ENCODE results near the gene PCDHGA12.
"Not testable (repeated sequence)": the region's sequence is repeated elsewhere in the genome, so short reads cannot be mapped to it uniquely, and the experiment has no call there.

The PCDHGA12 gene

DNA sequence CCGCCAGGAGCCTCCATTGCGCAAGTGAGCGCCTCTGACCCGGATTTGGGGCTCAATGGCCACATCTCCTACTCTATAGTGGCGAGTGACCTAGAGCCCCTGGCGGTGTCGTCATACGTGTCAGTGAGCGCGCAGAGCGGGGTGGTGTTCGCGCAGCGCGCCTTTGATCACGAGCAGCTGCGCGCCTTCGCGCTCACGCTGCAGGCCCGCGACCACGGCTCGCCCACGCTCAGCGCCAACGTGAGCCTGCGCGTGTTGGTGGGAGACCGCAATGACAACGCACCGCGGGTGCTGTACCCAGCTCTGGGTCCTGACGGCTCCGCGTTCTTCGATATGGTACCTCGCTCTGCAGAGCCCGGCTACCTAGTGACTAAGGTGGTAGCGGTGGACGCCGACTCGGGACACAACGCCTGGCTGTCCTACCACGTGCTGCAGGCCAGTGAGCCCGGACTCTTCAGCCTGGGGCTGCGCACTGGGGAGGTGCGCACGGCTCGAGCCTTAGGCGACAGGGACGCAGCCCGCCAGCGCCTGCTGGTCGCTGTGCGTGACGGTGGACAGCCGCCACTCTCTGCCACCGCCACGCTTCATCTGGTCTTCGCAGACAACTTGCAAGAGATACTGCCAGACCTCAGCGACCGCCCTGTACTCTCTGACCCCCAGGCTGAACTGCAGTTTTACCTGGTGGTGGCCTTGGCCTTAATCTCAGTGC is 20.6 kb upstream of the PCDHGA12 start:
- Histone ChIP-seq H3K27me3 (ENCODE audit: control insufficient read depth in 2 of 2, insufficient read depth in 2 of 2, low read length in 2 of 2) (no peaks in the 10 kb centered on the region), H3K4me1 (ENCODE audit: control insufficient read depth in 2 of 2, insufficient read depth in 2 of 2, low read length in 2 of 2) (no peaks in the 10 kb centered on the region), H3K4me3 (ENCODE audit: low read length in 2 of 2) (no peak overlapping the region), H3K9me3 (ENCODE audit: control insufficient read depth in 2 of 2, low read length in 2 of 2) (peaks cover 14 to 32% of the 10 kb centered on the region in 2 donors), H3K27ac (ENCODE audit: low read depth in 2 of 2, low read length in 2 of 2) (no peak overlapping the region), H3K36me3 (ENCODE audit: control insufficient read depth in 2 of 2, insufficient read depth in 2 of 2, low read length in 2 of 2) (no peaks in the 10 kb centered on the region), H3K9ac (ENCODE audit: low read depth in 1 of 2, low read length in 2 of 2) (no peak overlapping the region)

DNA sequence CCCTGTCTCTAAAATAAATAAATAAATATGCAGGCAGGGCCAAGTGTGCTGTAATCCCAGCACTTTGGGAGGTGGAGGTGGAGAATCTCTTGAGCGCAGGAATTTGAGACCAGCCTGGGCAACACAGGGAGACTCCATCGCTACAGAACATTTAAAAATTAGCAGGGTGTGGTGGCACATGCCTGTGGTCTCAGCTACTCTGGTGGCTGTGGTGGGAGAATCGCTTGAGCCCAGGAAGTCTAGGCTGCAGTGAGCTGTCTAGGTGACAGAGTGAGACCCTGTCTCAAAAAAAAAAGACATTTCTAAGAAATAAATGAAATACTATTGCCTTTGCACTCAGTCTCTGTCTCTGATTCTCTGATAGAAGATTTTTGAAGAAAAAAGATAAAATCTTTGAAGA is 18.7 kb upstream of the PCDHGA12 start:
- H3K27me3 ChIP-seq (ENCODE audit: control insufficient read depth in 2 of 2, insufficient read depth in 2 of 2, low read length in 2 of 2), result no peaks in the 10 kb centered on the region
- H3K36me3 ChIP-seq (ENCODE audit: control insufficient read depth in 2 of 2, insufficient read depth in 2 of 2, low read length in 2 of 2), result no peaks in the 10 kb centered on the region
- H3K4me1 ChIP-seq (ENCODE audit: control insufficient read depth in 2 of 2, insufficient read depth in 2 of 2, low read length in 2 of 2), result no peaks in the 10 kb centered on the region
- no peak overlapping the region for H3K27ac ChIP-seq (ENCODE audit: low read depth in 2 of 2, low read length in 2 of 2)
- H3K9me3 ChIP-seq (ENCODE audit: control insufficient read depth in 2 of 2, low read length in 2 of 2), result peaks cover 14 to 31% of the 10 kb centered on the region in 2 donors
- H3K9ac ChIP-seq (ENCODE audit: low read depth in 1 of 2, low read length in 2 of 2), result no peak overlapping the region
- no peak overlapping the region for H3K4me3 ChIP-seq (ENCODE audit: low read length in 2 of 2)

DNA sequence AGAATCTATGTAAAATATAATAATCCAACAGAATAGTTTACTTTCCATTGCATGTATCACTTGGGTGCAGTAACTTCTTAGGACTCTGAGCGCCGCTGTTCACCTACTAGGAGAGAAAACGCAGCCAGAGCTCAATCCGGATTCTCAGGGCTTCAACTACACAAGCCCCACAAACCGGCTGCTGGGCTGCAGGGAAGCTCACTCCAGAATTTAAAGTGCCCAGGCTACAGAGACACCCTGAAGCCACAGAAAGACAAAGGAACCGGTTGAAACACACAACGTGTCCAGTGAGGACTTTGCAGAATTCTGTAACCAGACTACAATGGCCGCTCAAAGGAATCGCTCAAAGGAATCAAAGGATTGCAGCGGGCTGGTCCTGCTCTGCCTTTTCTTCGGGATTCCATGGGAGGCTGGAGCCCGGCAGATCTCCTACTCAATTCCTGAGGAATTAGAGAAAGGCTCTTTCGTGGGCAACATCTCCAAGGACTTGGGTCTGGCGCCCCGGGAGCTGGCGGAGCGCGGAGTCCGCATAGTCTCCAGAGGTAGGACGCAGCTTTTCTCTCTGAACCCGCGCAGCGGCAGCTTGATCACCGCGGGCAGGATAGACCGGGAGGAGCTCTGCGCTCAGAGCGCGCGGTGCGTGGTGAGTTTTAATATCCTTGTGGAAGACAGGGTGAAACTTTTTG is 17.3 kb upstream of the PCDHGA12 start, which contains the start of gene PCDHGA10:
Gene PCDHGA10 (plus strand): TSS at position 134 of the 686 bp plus-strand sequence. CDS start 189 bp downstream, at position 323.
- Histone ChIP-seq H3K4me3 (ENCODE audit: low read length in 2 of 2) (peak within 1 kb of the TSS; percentile 58 to 73), H3K9ac (ENCODE audit: low read depth in 1 of 2, low read length in 2 of 2) (peak within 1 kb of the TSS in 1 of 2 donors; percentile 6), H3K36me3 (ENCODE audit: control insufficient read depth in 2 of 2, insufficient read depth in 2 of 2, low read length in 2 of 2) (no peaks in the 10 kb centered on the region), H3K4me1 (ENCODE audit: control insufficient read depth in 2 of 2, insufficient read depth in 2 of 2, low read length in 2 of 2) (no peaks in the 10 kb centered on the region), H3K27ac (ENCODE audit: low read depth in 2 of 2, low read length in 2 of 2) (no peak within 1 kb of the TSS), H3K27me3 (ENCODE audit: control insufficient read depth in 2 of 2, insufficient read depth in 2 of 2, low read length in 2 of 2) (no peaks in the 10 kb centered on the region), H3K9me3 (ENCODE audit: control insufficient read depth in 2 of 2, low read length in 2 of 2) (peaks cover 12 to 31% of the 10 kb centered on the region in 2 donors)

DNA sequence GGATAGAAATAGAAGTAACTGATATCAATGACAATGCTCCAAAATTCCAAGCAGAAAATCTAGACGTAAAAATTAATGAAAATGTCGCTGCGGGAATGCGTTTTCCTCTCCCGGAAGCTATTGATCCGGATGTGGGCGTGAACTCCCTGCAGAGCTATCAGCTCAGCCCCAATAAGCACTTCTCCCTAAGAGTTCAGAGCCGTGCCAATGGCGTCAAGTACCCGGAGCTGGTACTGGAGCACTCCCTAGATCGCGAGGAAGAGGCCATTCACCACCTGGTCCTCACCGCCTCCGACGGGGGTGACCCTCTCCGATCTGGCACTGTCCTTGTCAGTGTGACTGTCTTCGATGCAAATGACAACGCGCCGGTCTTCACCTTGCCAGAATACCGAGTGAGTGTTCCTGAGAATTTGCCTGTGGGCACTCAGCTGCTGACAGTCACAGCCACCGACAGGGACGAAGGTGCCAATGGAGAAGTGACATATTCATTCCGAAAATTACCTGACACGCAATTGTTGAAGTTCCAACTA is 16.7 kb upstream of the PCDHGA12 start:
- Histone ChIP-seq H3K4me1 (ENCODE audit: control insufficient read depth in 2 of 2, insufficient read depth in 2 of 2, low read length in 2 of 2) (no peaks in the 10 kb centered on the region), H3K4me3 (ENCODE audit: low read length in 2 of 2) (peak overlapping the region; percentile 58 to 73)

DNA sequence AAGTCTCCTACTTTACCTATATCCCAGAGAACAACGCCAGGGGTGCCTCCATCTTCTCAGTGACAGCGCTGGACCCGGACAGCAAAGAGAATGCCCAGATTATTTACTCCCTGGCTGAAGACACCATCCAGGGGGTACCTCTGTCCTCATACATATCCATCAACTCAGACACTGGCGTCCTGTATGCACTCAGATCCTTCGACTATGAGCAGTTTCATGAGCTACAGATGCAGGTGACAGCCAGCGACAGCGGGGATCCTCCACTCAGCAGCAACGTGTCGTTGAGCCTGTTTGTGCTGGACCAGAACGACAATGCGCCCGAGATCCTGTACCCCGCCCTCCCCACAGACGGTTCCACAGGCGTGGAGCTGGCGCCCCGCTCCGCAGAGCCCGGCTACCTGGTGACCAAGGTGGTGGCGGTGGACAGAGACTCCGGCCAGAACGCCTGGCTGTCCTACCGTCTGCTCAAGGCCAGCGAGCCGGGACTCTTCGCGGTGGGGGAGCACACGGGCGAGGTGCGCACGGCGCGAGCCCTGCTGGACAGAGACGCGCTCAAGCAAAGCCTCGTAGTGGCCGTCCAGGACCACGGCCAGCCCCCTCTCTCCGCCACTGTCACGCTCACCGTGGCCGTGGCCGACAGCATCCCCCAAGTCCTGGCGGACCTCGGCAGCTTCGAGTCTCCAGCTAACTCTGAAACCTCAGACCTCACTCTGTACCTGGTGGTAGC is 15.6 kb upstream of the PCDHGA12 start:
- H3K36me3 ChIP-seq (ENCODE audit: control insufficient read depth in 2 of 2, insufficient read depth in 2 of 2, low read length in 2 of 2); H3K27ac ChIP-seq (ENCODE audit: low read depth in 2 of 2, low read length in 2 of 2); H3K9ac ChIP-seq (ENCODE audit: low read depth in 1 of 2, low read length in 2 of 2); H3K27me3 ChIP-seq (ENCODE audit: control insufficient read depth in 2 of 2, insufficient read depth in 2 of 2, low read length in 2 of 2); H3K4me1 ChIP-seq (ENCODE audit: control insufficient read depth in 2 of 2, insufficient read depth in 2 of 2, low read length in 2 of 2): not testable (repeated sequence)
- peak overlapping the region in 1 of 2 donors; percentile 31 for H3K4me3 ChIP-seq (ENCODE audit: low read length in 2 of 2)
- peaks cover 25 to 35% of the 10 kb centered on the region in 2 donors for H3K9me3 ChIP-seq (ENCODE audit: control insufficient read depth in 2 of 2, low read length in 2 of 2)

More for the DNA sequence above, 16.7 kb upstream of the PCDHGA12 start:
- Histone ChIP-seq H3K9me3 (ENCODE audit: control insufficient read depth in 2 of 2, low read length in 2 of 2) (peaks cover 17 to 35% of the 10 kb centered on the region in 2 donors), H3K27me3 (ENCODE audit: control insufficient read depth in 2 of 2, insufficient read depth in 2 of 2, low read length in 2 of 2) (no peaks in the 10 kb centered on the region), H3K9ac (ENCODE audit: low read depth in 1 of 2, low read length in 2 of 2) (no peak overlapping the region), H3K27ac (ENCODE audit: low read depth in 2 of 2, low read length in 2 of 2) (no peak overlapping the region), H3K36me3 (ENCODE audit: control insufficient read depth in 2 of 2, insufficient read depth in 2 of 2, low read length in 2 of 2) (no peaks in the 10 kb centered on the region)

DNA sequence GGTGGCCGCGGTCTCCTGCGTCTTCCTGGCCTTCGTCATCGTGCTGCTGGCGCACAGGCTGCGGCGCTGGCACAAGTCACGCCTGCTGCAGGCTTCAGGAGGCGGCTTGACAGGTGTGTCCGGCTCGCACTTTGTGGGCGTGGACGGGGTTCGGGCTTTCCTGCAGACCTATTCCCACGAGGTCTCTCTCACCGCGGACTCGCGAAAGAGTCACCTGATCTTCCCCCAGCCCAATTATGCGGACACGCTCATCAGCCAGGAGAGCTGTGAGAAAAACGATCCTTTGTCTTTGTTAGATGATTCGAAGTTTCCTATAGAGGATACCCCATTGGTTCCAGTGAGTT is 15.1 kb upstream of the PCDHGA12 start:
- H3K27ac ChIP-seq (ENCODE audit: low read depth in 2 of 2, low read length in 2 of 2); H3K4me1 ChIP-seq (ENCODE audit: control insufficient read depth in 2 of 2, insufficient read depth in 2 of 2, low read length in 2 of 2); H3K27me3 ChIP-seq (ENCODE audit: control insufficient read depth in 2 of 2, insufficient read depth in 2 of 2, low read length in 2 of 2); H3K36me3 ChIP-seq (ENCODE audit: control insufficient read depth in 2 of 2, insufficient read depth in 2 of 2, low read length in 2 of 2); H3K4me3 ChIP-seq (ENCODE audit: low read length in 2 of 2); H3K9ac ChIP-seq (ENCODE audit: low read depth in 1 of 2, low read length in 2 of 2): not testable (repeated sequence)
- H3K9me3 ChIP-seq (ENCODE audit: control insufficient read depth in 2 of 2, low read length in 2 of 2), result peaks cover 27 to 33% of the 10 kb centered on the region in 2 donors

DNA sequence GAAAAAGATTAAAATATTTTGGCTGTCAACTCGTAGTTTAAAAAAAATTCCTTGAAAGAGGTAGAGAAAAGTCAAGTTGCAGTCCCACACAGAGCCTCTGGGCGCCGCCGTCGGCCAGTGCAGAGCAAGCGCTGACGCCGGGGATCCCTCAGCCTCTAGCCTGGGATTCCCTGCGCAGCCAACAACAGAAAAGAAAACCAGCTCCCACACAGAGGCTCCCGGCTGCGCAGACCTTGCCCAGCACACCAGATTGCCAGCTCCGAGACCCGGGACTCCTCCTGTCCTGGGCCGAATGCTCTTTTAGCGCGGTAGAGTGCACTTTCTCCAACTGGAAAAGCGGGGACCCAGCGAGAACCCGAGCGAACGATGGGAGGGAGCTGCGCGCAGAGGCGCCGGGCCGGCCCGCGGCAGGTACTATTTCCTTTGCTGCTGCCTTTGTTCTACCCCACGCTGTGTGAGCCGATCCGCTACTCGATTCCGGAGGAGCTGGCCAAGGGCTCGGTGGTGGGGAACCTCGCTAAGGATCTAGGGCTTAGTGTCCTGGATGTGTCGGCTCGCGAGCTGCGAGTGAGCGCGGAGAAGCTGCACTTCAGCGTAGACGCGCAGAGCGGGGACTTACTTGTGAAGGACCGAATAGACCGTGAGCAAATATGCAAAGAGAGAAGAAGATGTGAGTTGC is 12.7 kb upstream of the PCDHGA12 start, which contains the start of gene PCDHGB7:
Gene PCDHGB7 (plus strand): TSS at position 184 of the 679 bp plus-strand sequence. CDS start 183 bp downstream, at position 367.
- H3K27me3 ChIP-seq (ENCODE audit: control insufficient read depth in 2 of 2, insufficient read depth in 2 of 2, low read length in 2 of 2); H3K9ac ChIP-seq (ENCODE audit: low read depth in 1 of 2, low read length in 2 of 2); H3K27ac ChIP-seq (ENCODE audit: low read depth in 2 of 2, low read length in 2 of 2); H3K4me1 ChIP-seq (ENCODE audit: control insufficient read depth in 2 of 2, insufficient read depth in 2 of 2, low read length in 2 of 2); H3K36me3 ChIP-seq (ENCODE audit: control insufficient read depth in 2 of 2, insufficient read depth in 2 of 2, low read length in 2 of 2): not testable (repeated sequence)
- Histone ChIP-seq H3K9me3 (ENCODE audit: control insufficient read depth in 2 of 2, low read length in 2 of 2) (peaks cover 36 to 43% of the 10 kb centered on the region in 2 donors), H3K4me3 (ENCODE audit: low read length in 2 of 2) (peak within 1 kb of the TSS; percentile 45 to 46)

DNA sequence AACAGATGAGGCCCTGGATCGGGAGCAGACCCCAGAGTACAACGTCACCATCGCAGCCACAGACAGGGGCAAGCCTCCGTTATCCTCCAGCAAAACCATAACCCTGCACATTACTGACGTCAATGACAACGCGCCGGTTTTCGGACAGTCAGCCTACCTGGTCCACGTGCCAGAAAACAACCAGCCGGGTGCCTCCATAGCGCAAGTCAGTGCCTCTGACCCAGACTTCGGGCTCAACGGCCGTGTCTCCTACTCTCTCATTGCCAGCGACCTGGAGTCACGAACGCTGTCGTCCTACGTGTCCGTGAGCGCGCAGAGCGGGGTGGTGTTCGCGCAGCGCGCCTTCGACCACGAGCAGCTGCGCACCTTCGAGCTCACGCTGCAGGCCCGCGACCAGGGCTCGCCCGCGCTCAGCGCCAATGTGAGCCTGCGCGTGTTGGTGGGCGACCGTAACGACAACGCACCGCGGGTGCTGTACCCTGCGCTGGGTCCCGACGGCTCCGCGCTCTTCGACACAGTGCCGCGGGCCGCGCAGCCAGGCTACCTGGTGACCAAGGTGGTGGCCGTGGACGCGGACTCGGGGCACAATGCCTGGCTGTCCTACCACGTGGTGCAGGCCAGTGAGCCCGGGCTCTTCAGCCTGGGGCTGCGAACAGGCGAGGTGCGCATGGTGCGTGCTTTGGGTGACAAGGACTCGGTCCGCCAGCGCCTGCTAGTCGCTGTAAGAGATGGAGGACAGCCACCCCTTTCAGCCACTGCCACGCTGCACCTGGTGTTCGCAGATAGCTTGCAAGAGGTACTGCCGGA is 11.0 kb upstream of the PCDHGA12 start:
- Histone ChIP-seq H3K36me3 (ENCODE audit: control insufficient read depth in 2 of 2, insufficient read depth in 2 of 2, low read length in 2 of 2) (no peaks in the 10 kb centered on the region), H3K9ac (ENCODE audit: low read depth in 1 of 2, low read length in 2 of 2) (no peak overlapping the region), H3K4me1 (ENCODE audit: control insufficient read depth in 2 of 2, insufficient read depth in 2 of 2, low read length in 2 of 2) (no peaks in the 10 kb centered on the region), H3K27me3 (ENCODE audit: control insufficient read depth in 2 of 2, insufficient read depth in 2 of 2, low read length in 2 of 2) (no peaks in the 10 kb centered on the region), H3K27ac (ENCODE audit: low read depth in 2 of 2, low read length in 2 of 2) (no peak overlapping the region), H3K9me3 (ENCODE audit: control insufficient read depth in 2 of 2, low read length in 2 of 2) (peaks cover 37 to 44% of the 10 kb centered on the region in 2 donors), H3K4me3 (ENCODE audit: low read length in 2 of 2) (peak overlapping the region in 1 of 2 donors; percentile 31)

DNA sequence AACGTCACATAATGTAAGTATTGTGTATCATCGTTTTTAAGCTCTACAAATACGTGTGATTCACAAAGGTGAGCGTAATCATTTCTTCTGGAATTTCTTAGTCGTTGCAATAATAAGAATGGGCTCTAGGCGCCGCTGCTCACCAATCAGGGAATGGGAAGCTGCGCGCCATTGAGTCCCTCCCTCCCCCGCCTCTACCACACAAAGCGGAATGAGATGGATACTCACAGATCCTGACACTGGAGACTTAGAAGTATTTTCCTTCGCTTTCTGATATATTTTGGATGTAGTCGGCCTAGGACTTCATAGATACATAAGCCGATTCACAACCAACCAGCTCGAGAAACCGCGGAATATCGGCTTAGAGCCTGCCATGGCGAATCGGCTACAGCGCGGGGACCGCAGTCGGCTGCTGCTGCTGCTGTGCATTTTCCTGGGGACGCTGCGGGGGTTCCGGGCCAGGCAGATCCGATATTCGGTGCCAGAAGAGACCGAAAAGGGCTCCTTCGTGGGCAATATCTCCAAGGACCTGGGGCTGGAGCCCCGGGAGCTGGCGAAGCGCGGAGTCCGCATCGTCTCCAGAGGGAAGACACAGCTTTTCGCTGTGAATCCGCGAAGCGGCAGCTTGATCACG is 9.3 kb upstream of the PCDHGA12 start, which contains the start of gene PCDHGA11:
Gene PCDHGA11 (plus strand): TSS at position 197 of the 634 bp plus-strand sequence. CDS start 177 bp downstream, at position 374.
- Histone ChIP-seq H3K27ac (ENCODE audit: low read depth in 2 of 2, low read length in 2 of 2) (no peak within 1 kb of the TSS), H3K9me3 (ENCODE audit: control insufficient read depth in 2 of 2, low read length in 2 of 2) (peaks cover 41 to 45% of the 10 kb centered on the region in 2 donors), H3K36me3 (ENCODE audit: control insufficient read depth in 2 of 2, insufficient read depth in 2 of 2, low read length in 2 of 2) (no peaks in the 10 kb centered on the region), H3K4me3 (ENCODE audit: low read length in 2 of 2) (peak within 1 kb of the TSS; percentile 13 to 47), H3K4me1 (ENCODE audit: control insufficient read depth in 2 of 2, insufficient read depth in 2 of 2, low read length in 2 of 2) (no peaks in the 10 kb centered on the region), H3K9ac (ENCODE audit: low read depth in 1 of 2, low read length in 2 of 2) (no peak within 1 kb of the TSS), H3K27me3 (ENCODE audit: control insufficient read depth in 2 of 2, insufficient read depth in 2 of 2, low read length in 2 of 2) (no peaks in the 10 kb centered on the region)

Data from mucosa of rectum (tissue), 2 donors.